GM18951 (cell line): Measurements from ENCODE around the gene LRRC53.

Source experiments
- POLR2A ChIP-seq: IDR thresholded peaks from 4 replicates; pipeline ENCODE4 v1.6.1; 2011; ENCODE audit warnings: mild to moderate bottlenecking; ENCODE audit not compliant: insufficient read length, insufficient read depth; ENCODE audit errors: extremely low read depth
- in situ Hi-C: fragments of 300-500 bp; cut with MboI; formaldehyde crosslinking; loops from one replicate; pipeline ENCODE4 v1.12.0; 2022; ENCODE audit warnings: low sequenced_read_pairs, mixed read lengths, inconsistent platforms; ENCODE audit not compliant: unreplicated experiment

The LRRC53 gene

GRCh38 chr1:74478979-74479378 lies 33.4 kb downstream of the LRRC53 start:
- in situ Hi-C loops = no loop called here
- TF ChIP-seq POLR2A = no peak

- no peak for TF ChIP-seq POLR2A
- in situ Hi-C loops = no loop called here
Observed at GRCh38 chr1:74474585-74474984, 37.8 kb downstream of the LRRC53 start.

- no peak for TF ChIP-seq POLR2A
- in situ Hi-C loops = no loop called here
Observed at GRCh38 chr1:74471470-74471869, 40.9 kb downstream of the LRRC53 start.

- TF ChIP-seq POLR2A = no peak
- in situ Hi-C loops = no loop called here
Observed at GRCh38 chr1:74470936-74471335, 41.5 kb downstream of the LRRC53 start.

DNA sequence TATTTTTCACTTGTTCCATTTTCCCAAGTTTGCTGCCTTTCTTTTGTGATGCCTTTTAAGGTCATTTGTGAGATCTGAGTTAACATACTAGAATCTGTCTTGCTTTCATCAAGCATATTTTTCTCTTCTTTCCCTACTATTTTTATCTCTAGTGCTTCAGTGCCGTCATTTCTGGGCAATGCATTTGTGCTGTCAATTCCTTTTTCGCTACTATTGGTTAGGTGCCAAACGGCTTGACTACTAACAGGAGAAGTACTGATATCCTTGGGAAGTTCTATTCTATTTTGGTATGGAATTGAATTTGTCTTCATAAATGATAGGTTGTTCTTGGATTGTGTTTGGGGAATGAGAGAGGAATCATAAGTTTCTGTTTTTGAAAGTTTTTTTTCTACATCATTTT lies 42.2 kb downstream of the LRRC53 start:
- TF ChIP-seq POLR2A = no peak
- in situ Hi-C loops = no loop called here

GRCh38 chr1:74468982-74469603 lies 43.3 kb downstream of the LRRC53 start:
- in situ Hi-C loops = no loop called here
- no peak for TF ChIP-seq POLR2A

- TF ChIP-seq POLR2A = no peak
Observed at GRCh38 chr1:74467786-74468377, 44.5 kb downstream of the LRRC53 start.

DNA sequence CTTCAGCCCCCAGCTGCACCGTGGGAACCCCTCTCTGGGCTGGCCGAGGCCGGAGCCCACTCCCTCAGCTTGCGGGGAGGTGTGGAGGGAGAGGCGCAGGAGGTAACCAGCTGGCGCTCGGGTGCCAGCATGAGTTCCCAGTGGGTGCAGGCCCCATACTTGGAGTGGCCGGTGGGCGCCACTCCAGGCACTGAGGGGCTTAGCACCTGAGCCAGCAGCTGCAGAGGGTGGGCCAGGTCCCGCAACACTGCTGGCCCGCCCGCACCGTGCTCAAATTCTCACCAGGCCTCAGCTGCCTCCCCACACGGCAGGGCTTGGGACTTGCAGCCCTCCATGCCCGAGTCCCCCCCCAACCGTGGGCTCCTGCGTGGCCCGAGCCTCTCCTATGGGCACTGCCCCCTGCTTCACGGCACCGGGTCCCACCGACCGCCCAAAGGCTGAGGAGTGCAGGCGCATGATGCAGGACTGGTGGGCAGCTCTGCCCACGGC lies 47.2 kb downstream of the LRRC53 start:
- in situ Hi-C loops = no loop called here
- no peak for TF ChIP-seq POLR2A

More at GRCh38 chr1:74467786-74468377, 44.5 kb downstream of the LRRC53 start:
- in situ Hi-C loops = no loop called here

GRCh38 chr1:74464037-74464436 lies 48.4 kb downstream of the LRRC53 start:
- TF ChIP-seq POLR2A = no peak
- in situ Hi-C loops = no loop called here

DNA sequence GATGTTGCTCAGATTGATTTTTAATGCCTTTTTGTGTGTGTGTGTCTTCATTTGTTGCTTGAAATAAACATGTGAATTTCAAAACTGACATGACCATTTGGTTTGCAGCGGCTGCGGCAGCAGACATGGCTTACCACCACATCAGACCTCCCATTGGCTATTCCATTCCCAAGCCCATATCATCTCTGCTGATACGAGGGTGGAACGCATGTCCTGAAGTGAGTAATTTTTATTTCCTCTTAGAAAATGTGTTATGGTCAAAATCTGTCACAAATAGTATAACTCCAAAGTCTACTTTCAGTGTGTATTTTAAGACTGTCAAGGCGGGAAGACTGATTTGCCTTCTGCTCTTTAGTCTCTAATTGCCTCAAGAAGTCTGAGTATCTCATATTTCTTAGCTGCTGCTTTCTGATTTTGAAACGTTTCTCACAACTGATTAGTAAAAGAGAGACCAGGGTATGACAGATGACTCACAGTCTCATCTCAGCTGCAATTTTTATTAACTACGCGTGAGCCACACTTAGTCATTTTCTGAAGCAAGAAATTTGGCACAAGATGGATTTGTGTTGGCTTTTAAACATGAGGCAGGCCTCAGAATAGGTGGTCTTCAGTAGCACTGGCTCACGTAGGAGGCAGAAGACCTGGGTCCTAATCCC lies 49.0 kb downstream of the LRRC53 start:
- in situ Hi-C loops = no loop called here

DNA sequence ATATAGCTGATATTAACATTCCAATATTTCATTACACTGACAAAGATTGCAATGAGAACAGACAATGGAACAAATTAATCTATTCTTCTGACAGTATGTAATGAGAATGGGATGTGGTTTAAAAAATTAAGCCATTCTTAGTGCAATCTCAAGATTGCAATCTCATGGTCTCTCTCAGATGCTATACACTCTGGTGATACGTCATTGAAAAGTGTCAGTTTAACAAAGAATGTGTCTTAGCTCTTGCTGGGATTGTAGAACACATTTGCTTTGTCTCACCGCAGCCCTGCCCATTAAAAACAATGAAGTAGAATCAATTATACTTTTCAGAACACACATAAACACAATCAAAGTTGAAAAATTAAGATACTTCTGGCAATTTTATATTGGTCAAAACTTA lies 55.2 kb downstream of the LRRC53 start:
- in situ Hi-C loops = no loop called here
- no peak for TF ChIP-seq POLR2A

More for the DNA sequence above, 49.0 kb downstream of the LRRC53 start:
- TF ChIP-seq POLR2A = no peak

GRCh38 chr1:74455390-74455789 lies 57.0 kb downstream of the LRRC53 start:
- in situ Hi-C loops = no loop called here
- no peak for TF ChIP-seq POLR2A

DNA sequence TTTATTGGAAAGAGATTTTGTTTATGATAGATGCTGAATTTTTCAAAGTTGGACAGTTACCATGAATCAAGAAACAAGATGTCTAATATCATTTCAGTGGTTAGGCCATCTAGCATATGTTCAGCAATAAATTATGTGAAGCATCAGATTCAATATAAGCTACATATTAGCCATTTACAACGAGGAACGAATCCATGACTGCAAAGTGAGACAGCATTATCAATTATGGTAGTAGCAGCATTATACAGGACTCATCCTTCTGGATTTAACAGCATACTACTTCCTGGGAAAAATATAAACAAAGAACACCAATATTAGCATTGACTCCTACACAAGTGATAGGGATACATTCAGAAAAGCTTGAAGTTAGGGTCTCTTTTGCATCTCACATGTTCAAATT lies 59.1 kb downstream of the LRRC53 start:
- in situ Hi-C loops = no loop called here
- TF ChIP-seq POLR2A = no peak

GRCh38 chr1:74452035-74452434 lies 60.4 kb downstream of the LRRC53 start:
- TF ChIP-seq POLR2A = no peak
- in situ Hi-C loops = no loop called here
